ENCODE data around the gene MEGF11. TPM values are rescaled to one million over a fixed set of nuclear protein-coding genes. Genes with fewer than 3 reads are reported as not detected.
"Not testable (repeated sequence)": the region's sequence is repeated elsewhere in the genome, so short reads cannot be mapped to it uniquely, and the experiment has no call there.

The MEGF11 gene
- total RNA-seq, 2 experiments from 2014 or later, result not detected

- Mint-ChIP-seq H3K27ac (no peak overlapping the region), H3K9me3 (ENCODE audit: low read depth) (no peaks in the 10 kb centered on the region), H3K27me3 (peaks cover 37% of the 10 kb centered on the region), H3K36me3 (no peaks in the 10 kb centered on the region), H3K4me1 (peaks cover 4% of the 10 kb centered on the region), H3K4me3 (no peak overlapping the region)
- DNase-seq, result no peak
- ATAC-seq, result no peak
- CTCF ChIA-PET, result interaction anchor here (0.7 kb wide), 1 partner anchor 47 kb away, joined by 3 read pairs; no protein-coding TSS in a partner anchor
These were observed 273.7 kb downstream of the MEGF11 start for GRCh38 chr15:65979837-65980236.

- H3K27ac Mint-ChIP-seq, result no peak overlapping the region
- CTCF ChIA-PET, result no interaction called here
- H3K36me3 Mint-ChIP-seq, result no peaks in the 10 kb centered on the region
- ATAC-seq (no peak), DNase-seq (no peak)
- H3K4me3 Mint-ChIP-seq, result no peak overlapping the region
- peaks cover 4% of the 10 kb centered on the region for H3K4me1 Mint-ChIP-seq
- no peaks in the 10 kb centered on the region for H3K9me3 Mint-ChIP-seq (ENCODE audit: low read depth)
- peaks cover 38% of the 10 kb centered on the region for H3K27me3 Mint-ChIP-seq
These were observed 274.2 kb downstream of the MEGF11 start for GRCh38 chr15:65979316-65979715.

- Mint-ChIP-seq H3K27me3 (peaks cover 37% of the 10 kb centered on the region), H3K9me3 (ENCODE audit: low read depth) (no peaks in the 10 kb centered on the region), H3K4me3 (no peak overlapping the region), H3K36me3 (no peaks in the 10 kb centered on the region), H3K4me1 (peaks cover 4% of the 10 kb centered on the region), H3K27ac (no peak overlapping the region)
- CTCF ChIA-PET, result interaction anchor here (1.5 kb wide), 1 partner anchor 8 kb away, joined by 4 read pairs; no protein-coding TSS in a partner anchor
- ATAC-seq, result no peak
- DNase-seq, result no peak
These were observed 275.4 kb downstream of the MEGF11 start for GRCh38 chr15:65978110-65978509.

- ATAC-seq; H3K4me1 Mint-ChIP-seq; CTCF ChIA-PET; H3K27ac Mint-ChIP-seq; H3K4me3 Mint-ChIP-seq; H3K9me3 Mint-ChIP-seq (ENCODE audit: low read depth); DNase-seq; H3K36me3 Mint-ChIP-seq: not testable (repeated sequence)
- H3K27me3 Mint-ChIP-seq, result peaks cover 39% of the 10 kb centered on the region
These were observed 277.4 kb downstream of the MEGF11 start for GRCh38 chr15:65976196-65976595.

GRCh38 chr15:65971741-65971995, 281.9 kb downstream of the MEGF11 start:
- H3K4me1 Mint-ChIP-seq, result no peaks in the 10 kb centered on the region
- no peak overlapping the region for H3K27ac Mint-ChIP-seq
- no peak overlapping the region for H3K4me3 Mint-ChIP-seq
- no peak for ATAC-seq
- H3K27me3 Mint-ChIP-seq, result peaks cover 62% of the 10 kb centered on the region
- CTCF ChIA-PET, result no interaction called here
- H3K9me3 Mint-ChIP-seq (ENCODE audit: low read depth), result no peaks in the 10 kb centered on the region
- H3K36me3 Mint-ChIP-seq, result no peaks in the 10 kb centered on the region
- DNase-seq, result no peak

GRCh38 chr15:65970937-65971740, 282.4 kb downstream of the MEGF11 start:
- DNase-seq (no peak), ATAC-seq (no peak)
- Mint-ChIP-seq H3K9me3 (ENCODE audit: low read depth) (no peaks in the 10 kb centered on the region), H3K36me3 (no peaks in the 10 kb centered on the region), H3K27me3 (peaks cover 66% of the 10 kb centered on the region), H3K27ac (no peak overlapping the region), H3K4me3 (no peak overlapping the region), H3K4me1 (no peaks in the 10 kb centered on the region)
- CTCF ChIA-PET, result no interaction called here

GRCh38 chr15:65969865-65970816, 283.4 kb downstream of the MEGF11 start:
- H3K4me1 Mint-ChIP-seq, result no peaks in the 10 kb centered on the region
- no peak overlapping the region for H3K4me3 Mint-ChIP-seq
- ATAC-seq, result no peak
- peaks cover 60% of the 10 kb centered on the region for H3K27me3 Mint-ChIP-seq
- no peak for DNase-seq
- H3K9me3 Mint-ChIP-seq (ENCODE audit: low read depth), result no peaks in the 10 kb centered on the region
- H3K27ac Mint-ChIP-seq, result no peak overlapping the region
- no peaks in the 10 kb centered on the region for H3K36me3 Mint-ChIP-seq
- CTCF ChIA-PET, result no interaction called here

GRCh38 chr15:65968511-65968910, 285.0 kb downstream of the MEGF11 start:
- Mint-ChIP-seq H3K4me3 (no peak overlapping the region), H3K27ac (no peak overlapping the region), H3K9me3 (ENCODE audit: low read depth) (no peaks in the 10 kb centered on the region), H3K27me3 (peaks cover 55% of the 10 kb centered on the region), H3K36me3 (no peaks in the 10 kb centered on the region), H3K4me1 (no peaks in the 10 kb centered on the region)
- DNase-seq (no peak), ATAC-seq (no peak)
- CTCF ChIA-PET, result no interaction called here

- CTCF ChIA-PET, result no interaction called here
- no peak overlapping the region for H3K4me3 Mint-ChIP-seq
- no peaks in the 10 kb centered on the region for H3K9me3 Mint-ChIP-seq (ENCODE audit: low read depth)
- ATAC-seq (no peak), DNase-seq (no peak)
- H3K27ac Mint-ChIP-seq, result no peak overlapping the region
- H3K4me1 Mint-ChIP-seq, result no peaks in the 10 kb centered on the region
- H3K27me3 Mint-ChIP-seq, result peaks cover 58% of the 10 kb centered on the region
- no peaks in the 10 kb centered on the region for H3K36me3 Mint-ChIP-seq
These were observed 288.6 kb downstream of the MEGF11 start for GRCh38 chr15:65964792-65965433.

- Mint-ChIP-seq H3K27me3 (peaks cover 52% of the 10 kb centered on the region), H3K4me3 (no peak overlapping the region), H3K36me3 (no peaks in the 10 kb centered on the region), H3K4me1 (no peaks in the 10 kb centered on the region), H3K9me3 (ENCODE audit: low read depth) (no peaks in the 10 kb centered on the region), H3K27ac (no peak overlapping the region)
- CTCF ChIA-PET, result no interaction called here
- no peak for DNase-seq
- ATAC-seq, result no peak
These were observed 289.6 kb downstream of the MEGF11 start for GRCh38 chr15:65963911-65964482.

- Mint-ChIP-seq H3K4me1 (no peaks in the 10 kb centered on the region), H3K9me3 (ENCODE audit: low read depth) (no peaks in the 10 kb centered on the region), H3K4me3 (no peak overlapping the region), H3K27me3 (peaks cover 52% of the 10 kb centered on the region), H3K36me3 (no peaks in the 10 kb centered on the region), H3K27ac (no peak overlapping the region)
- CTCF ChIA-PET, result no interaction called here
- ATAC-seq (no peak), DNase-seq (no peak)
These were observed 290.2 kb downstream of the MEGF11 start for GRCh38 chr15:65963358-65963757.

- H3K36me3 Mint-ChIP-seq, result no peaks in the 10 kb centered on the region
- no peaks in the 10 kb centered on the region for H3K9me3 Mint-ChIP-seq (ENCODE audit: low read depth)
- no peaks in the 10 kb centered on the region for H3K4me1 Mint-ChIP-seq
- peaks cover 46% of the 10 kb centered on the region for H3K27me3 Mint-ChIP-seq
- no peak for ATAC-seq
- H3K4me3 Mint-ChIP-seq, result no peak overlapping the region
- no peak for DNase-seq
- CTCF ChIA-PET, result interaction anchor here (0.9 kb wide), 1 partner anchor 20 kb away, joined by 3 read pairs; no protein-coding TSS in a partner anchor
- no peak overlapping the region for H3K27ac Mint-ChIP-seq
These were observed 291.4 kb downstream of the MEGF11 start for GRCh38 chr15:65962187-65962586.

GRCh38 chr15:65960586-65960985, 293.0 kb downstream of the MEGF11 start:
- no peaks in the 10 kb centered on the region for H3K4me1 Mint-ChIP-seq
- H3K9me3 Mint-ChIP-seq (ENCODE audit: low read depth), result no peaks in the 10 kb centered on the region
- H3K27me3 Mint-ChIP-seq, result peaks cover 48% of the 10 kb centered on the region
- H3K27ac Mint-ChIP-seq, result no peak overlapping the region
- no peaks in the 10 kb centered on the region for H3K36me3 Mint-ChIP-seq
- ATAC-seq, result no peak
- CTCF ChIA-PET, result no interaction called here
- DNase-seq, result no peak
- H3K4me3 Mint-ChIP-seq, result no peak overlapping the region
